NCI-H446 (cell line): ENCODE data around the gene GOLGA1.
A peak's percentile ranks its signal among the peaks of the same experiment; 100 is the strongest.
"Not testable (repeated sequence)": the region's sequence is repeated elsewhere in the genome, so short reads cannot be mapped to it uniquely, and the experiment has no call there.

Experiments used
- DNase-seq, 2 experiments: peaks; one replicate each; lab custom pipeline; 2025; lab: John Stamatoyannopoulos, UW

Gene GOLGA1

GRCh38 chr9:124939944-124940343, 939 bp downstream of the GOLGA1 start:
- DNase-seq: no peak

GRCh38 chr9:124934290-124934689, 6.6 kb downstream of the GOLGA1 start:
- no peak for DNase-seq

GRCh38 chr9:124932333-124932732, 8.6 kb downstream of the GOLGA1 start:
- no peak for DNase-seq

- no peak for DNase-seq
These were observed 11.4 kb downstream of the GOLGA1 start for GRCh38 chr9:124929464-124929863.

GRCh38 chr9:124928116-124928515, 12.8 kb downstream of the GOLGA1 start:
- DNase-seq: no peak

GRCh38 chr9:124920394-124920793, 20.5 kb downstream of the GOLGA1 start:
- not testable (repeated sequence) for DNase-seq

- no peak for DNase-seq
These were observed 26.0 kb downstream of the GOLGA1 start for GRCh38 chr9:124914753-124915405.

GRCh38 chr9:124913378-124913777, 27.5 kb downstream of the GOLGA1 start:
- DNase-seq: no peak

GRCh38 chr9:124911766-124912165, 29.1 kb downstream of the GOLGA1 start:
- DNase-seq: no peak

GRCh38 chr9:124908098-124908497, 32.8 kb downstream of the GOLGA1 start:
- no peak for DNase-seq

GRCh38 chr9:124906966-124907365, 33.9 kb downstream of the GOLGA1 start:
- no peak for DNase-seq

GRCh38 chr9:124899845-124900244, 41.0 kb downstream of the GOLGA1 start:
- DNase-seq: no peak

GRCh38 chr9:124897570-124898460, 43.1 kb downstream of the GOLGA1 start:
- DNase-seq: no peak

- peak in 1 of 2 experiments; percentile 6 for DNase-seq
These were observed 46.1 kb downstream of the GOLGA1 start for GRCh38 chr9:124894741-124895170.

GRCh38 chr9:124894035-124894740, 46.7 kb downstream of the GOLGA1 start:
- no peak for DNase-seq

GRCh38 chr9:124890179-124890578, 50.7 kb downstream of the GOLGA1 start:
- no peak for DNase-seq

- DNase-seq: no peak
These were observed 51.9 kb downstream of the GOLGA1 start for GRCh38 chr9:124889006-124889405.

GRCh38 chr9:124887832-124888231, 53.1 kb downstream of the GOLGA1 start:
- no peak for DNase-seq

GRCh38 chr9:124886866-124887492, 53.9 kb downstream of the GOLGA1 start:
- DNase-seq: no peak

- no peak for DNase-seq
These were observed 54.4 kb downstream of the GOLGA1 start for GRCh38 chr9:124886461-124886860.

GRCh38 chr9:124885551-124885950, 55.3 kb downstream of the GOLGA1 start:
- DNase-seq: no peak

GRCh38 chr9:124884376-124884775, 56.5 kb downstream of the GOLGA1 start:
- no peak for DNase-seq
